Measurements from ENCODE around the gene PTGER1. TPM values are rescaled to one million over a fixed set of nuclear protein-coding genes. Genes with fewer than 3 reads are reported as not detected.

PTGER1 gene
- total RNA-seq, 1 experiment from 2014 or later, result 1.7 TPM

DNA sequence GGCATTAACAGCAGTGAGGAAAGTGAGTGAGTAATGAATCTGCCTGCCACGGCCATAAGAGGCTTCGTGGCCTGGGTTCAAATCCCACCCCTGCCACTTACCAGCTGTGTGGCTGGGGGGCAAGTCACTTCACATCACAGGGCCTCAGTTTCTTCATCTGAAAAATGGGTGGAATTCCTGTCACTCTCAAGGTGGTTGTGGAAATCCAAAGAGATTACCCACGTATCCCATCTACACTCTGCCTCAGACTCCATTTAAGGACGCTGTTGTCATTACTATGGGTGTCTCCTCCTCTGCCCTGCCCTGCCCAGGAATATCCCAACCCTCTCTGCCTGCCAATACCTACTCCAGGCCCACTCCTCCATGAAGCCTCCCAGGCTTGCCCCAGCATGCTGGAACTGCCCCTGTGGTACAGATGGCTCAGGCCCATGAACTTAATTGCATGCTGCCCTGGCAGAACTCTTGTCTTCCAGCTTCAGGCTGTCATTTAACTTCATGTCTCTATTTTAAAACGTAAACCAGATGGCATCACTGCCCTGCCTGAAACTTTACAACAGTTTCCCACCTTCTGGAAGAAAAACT lies 17.7 kb upstream of the PTGER1 start:
- peaks cover 10% of the 10 kb centered on the region for H3K36me3 ChIP-seq
- H3K27ac ChIP-seq, result no peak overlapping the region
- H3K9me3 ChIP-seq (replicated peaks), result no peaks in the 10 kb centered on the region
- DNase-seq, result no peak
- H3K4me1 ChIP-seq, result no peaks in the 10 kb centered on the region
- no peaks in the 10 kb centered on the region for H3K27me3 ChIP-seq
- H3K4me3 ChIP-seq, result no peak overlapping the region

DNA sequence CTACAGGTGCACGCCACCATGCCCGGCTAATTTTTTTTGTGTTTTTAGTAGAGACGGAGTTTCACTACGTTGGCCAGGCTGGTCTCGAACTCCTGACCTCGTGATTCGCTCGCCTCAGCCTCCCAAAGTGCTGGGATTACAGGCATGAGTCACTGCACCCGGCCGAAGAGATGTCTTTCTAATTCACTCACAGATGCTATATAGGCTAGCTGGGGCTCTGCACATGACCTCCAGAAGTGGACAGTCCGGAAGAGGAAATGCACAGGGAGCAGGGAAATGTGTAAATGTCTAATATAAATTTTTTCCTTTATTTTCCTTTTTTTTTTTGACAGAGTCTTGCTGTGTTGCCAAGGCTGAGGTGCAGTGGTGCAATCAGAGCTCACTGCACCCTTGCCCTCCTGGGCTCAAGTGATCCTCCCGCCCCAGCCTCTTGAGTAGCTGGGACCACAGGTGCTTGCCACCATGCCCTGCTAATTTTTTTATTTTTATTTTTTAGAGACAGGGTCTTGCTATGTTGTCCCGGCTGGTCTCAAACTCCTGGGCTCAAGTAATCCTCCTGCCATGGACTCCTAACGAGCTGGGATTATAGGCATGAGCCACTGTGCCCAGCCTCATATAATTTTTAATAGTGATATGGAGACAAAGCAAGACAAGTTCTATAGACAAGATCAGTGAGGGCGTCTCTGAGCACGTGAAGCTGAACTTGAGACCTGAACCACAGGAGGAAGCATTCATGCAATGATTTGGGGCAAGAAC lies 12.4 kb upstream of the PTGER1 start:
- Histone ChIP-seq H3K27ac (no peak overlapping the region), H3K9me3 (replicated peaks) (no peaks in the 10 kb centered on the region), H3K4me1 (no peaks in the 10 kb centered on the region), H3K4me3 (no peak overlapping the region), H3K36me3 (peaks cover 13% of the 10 kb centered on the region), H3K27me3 (no peaks in the 10 kb centered on the region)
- no peak for DNase-seq

DNA sequence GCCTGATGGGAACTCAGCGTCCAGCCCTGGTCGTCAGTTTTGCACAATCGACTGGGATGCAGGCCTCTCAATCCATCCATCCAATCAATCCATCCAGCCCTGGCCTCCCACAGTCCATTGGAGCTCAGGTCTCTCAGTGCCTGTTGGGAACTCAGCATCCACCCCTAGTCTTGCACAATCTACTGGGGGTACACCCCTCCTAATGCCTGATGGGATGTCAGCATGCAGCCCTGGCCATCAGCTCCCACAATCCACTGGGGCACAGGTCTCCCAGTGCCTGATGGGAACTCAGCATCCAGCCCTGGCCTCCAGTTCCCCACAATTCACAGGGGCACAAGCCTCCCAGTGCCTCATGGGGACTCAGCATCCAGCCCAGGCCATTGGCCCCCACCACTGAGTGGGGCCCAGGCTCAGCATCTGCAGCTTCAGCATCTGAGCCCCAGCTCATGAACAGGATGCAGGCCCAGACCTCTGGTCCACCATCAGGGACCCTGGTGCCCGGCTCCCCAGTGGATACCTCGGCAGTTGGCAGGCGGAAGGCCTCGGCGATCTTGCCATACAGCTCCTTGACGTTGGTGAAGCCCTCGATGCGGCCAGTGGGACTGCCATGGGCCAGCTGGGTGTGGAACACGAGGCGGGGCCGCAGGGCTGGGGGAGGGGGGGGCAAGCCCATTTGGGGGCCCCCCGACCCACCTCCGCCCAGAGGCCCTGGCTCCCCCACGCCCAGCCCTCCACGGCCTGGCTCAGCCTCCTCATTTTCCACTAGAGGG lies 7.2 kb upstream of the PTGER1 start:
- Histone ChIP-seq H3K27me3 (no peaks in the 10 kb centered on the region), H3K27ac (no peak overlapping the region), H3K4me3 (no peak overlapping the region), H3K36me3 (peaks cover 22% of the 10 kb centered on the region), H3K4me1 (peaks cover 6% of the 10 kb centered on the region), H3K9me3 (replicated peaks) (no peaks in the 10 kb centered on the region)
- no peak for DNase-seq

DNA sequence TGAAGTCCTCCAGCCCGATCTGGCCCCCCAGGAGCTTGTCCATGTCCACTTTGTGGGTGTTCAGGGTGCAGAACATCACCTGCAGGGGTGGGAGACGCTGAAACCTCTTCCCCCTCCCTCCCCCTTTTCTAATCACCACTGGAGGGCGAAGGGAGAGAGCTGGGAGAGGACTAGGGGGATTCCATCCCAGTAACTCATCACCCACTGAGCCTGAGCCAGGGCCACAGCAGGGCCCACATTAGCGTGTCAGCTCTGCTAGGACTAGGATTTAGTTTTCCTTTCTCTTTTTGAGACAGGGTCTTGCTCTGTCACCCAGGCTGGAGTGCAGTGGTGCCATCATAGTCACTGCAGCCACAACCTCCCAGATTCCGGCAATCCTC lies 5.5 kb upstream of the PTGER1 start:
- no peak overlapping the region for H3K27ac ChIP-seq
- H3K9me3 ChIP-seq (replicated peaks), result no peaks in the 10 kb centered on the region
- H3K27me3 ChIP-seq, result no peaks in the 10 kb centered on the region
- H3K36me3 ChIP-seq, result peaks cover 20% of the 10 kb centered on the region
- peaks cover 7% of the 10 kb centered on the region for H3K4me1 ChIP-seq
- DNase-seq, result no peak
- no peak overlapping the region for H3K4me3 ChIP-seq

DNA sequence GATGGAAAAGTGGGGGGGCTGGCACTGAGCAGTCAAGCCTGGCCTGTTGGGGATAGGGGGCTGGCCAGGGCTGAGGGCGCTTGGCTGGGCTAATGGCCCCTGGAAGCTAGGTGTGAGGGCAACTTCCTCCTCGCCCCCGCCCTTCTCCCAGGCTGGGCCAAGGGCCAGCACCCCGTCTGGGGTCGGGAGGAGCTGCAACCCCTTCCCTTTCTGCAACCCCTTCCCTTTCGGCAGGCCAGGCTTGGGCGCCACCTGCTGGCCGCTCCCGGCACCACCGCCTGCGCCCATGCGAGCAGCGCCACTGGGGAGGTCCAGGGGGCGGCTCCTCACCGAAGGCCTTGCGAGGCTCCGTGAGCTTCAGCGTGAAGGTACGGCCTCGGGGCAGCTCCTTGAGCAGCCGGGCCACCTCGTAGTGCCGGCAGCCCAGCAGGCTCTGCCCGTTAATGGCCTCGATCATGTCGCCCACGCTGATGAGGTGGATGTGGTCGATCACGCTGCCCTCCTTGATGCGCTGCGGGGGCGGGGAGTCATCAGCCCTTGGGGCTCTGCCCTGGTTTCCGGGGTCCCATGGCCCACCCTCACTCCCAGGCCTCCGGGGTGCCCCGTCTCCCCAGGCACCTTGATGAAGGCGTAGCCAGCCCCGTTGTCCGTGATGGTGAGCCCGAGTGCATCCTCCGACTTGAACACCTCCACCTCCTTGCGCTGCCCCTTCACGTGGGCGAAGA lies 5.0 kb upstream of the PTGER1 start:
- H3K4me3 ChIP-seq, result no peak overlapping the region
- peaks cover 20% of the 10 kb centered on the region for H3K36me3 ChIP-seq
- H3K4me1 ChIP-seq, result peaks cover 9% of the 10 kb centered on the region
- H3K9me3 ChIP-seq (replicated peaks), result no peaks in the 10 kb centered on the region
- peak; percentile 54 to 73 for DNase-seq
- no peaks in the 10 kb centered on the region for H3K27me3 ChIP-seq
- no peak overlapping the region for H3K27ac ChIP-seq

DNA sequence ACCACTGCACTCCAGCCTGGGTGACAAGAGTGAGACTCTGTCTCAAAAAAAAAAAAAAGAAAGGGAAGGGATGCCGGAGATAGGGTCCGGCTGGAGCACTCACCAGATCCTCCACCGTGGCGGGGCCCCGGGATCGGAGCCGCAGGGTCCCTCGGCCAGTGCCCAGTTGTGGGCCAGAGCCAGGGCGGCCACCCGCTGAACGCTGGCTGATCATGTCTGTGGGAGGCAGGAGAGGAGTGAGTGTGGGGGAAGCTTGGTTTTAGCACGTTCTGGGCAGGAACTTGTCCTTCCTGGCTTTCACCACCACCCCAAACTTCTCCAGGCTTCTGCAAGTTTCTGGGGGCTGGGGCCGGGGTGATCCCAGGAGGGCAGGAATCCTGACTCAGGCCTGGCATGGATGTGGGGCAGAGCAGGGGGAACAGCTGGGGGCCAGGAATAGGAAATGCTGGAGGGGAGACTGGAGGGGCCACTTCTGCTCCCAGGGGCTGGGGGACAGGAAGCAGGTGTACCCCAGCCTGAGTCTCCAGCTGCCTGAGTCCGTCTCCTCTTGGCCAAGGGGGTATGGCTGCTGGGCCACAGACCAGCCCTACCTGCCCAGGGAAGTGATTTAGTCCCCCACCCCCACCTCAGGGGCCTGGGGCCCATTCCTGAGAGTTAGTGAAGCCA lies 4.3 kb upstream of the PTGER1 start:
- DNase-seq, result peak; percentile 40 to 55
- Histone ChIP-seq H3K27me3 (no peaks in the 10 kb centered on the region), H3K4me3 (no peak overlapping the region), H3K27ac (no peak overlapping the region), H3K4me1 (peaks cover 9% of the 10 kb centered on the region), H3K36me3 (peaks cover 20% of the 10 kb centered on the region), H3K9me3 (replicated peaks) (no peaks in the 10 kb centered on the region)

DNA sequence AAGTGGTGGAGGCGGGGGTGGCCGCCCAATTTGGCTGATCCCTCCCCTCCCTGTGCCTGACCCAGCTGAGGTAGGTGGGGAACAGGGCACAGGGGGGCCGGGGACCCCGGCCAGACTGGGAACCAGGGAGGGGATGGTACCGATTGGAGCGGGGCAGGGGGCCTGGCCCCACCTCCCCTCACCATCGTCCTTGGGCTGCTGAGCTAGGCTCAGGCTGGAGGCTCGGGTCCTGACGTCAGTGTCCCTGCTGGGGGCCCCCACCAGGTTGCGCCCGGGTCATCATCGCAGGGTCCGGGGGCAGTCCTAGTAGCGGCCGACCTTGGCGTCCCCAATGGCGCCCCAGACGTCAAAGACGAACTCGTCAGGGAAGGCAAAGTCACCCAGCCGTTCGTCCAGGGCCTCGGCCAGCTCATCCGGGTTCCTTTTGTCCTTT lies 3.0 kb upstream of the PTGER1 start:
- Histone ChIP-seq H3K4me1 (peaks cover 9% of the 10 kb centered on the region), H3K4me3 (no peak overlapping the region), H3K27ac (no peak overlapping the region), H3K9me3 (replicated peaks) (no peaks in the 10 kb centered on the region), H3K27me3 (no peaks in the 10 kb centered on the region), H3K36me3 (peaks cover 20% of the 10 kb centered on the region)
- DNase-seq, result no peak

DNA sequence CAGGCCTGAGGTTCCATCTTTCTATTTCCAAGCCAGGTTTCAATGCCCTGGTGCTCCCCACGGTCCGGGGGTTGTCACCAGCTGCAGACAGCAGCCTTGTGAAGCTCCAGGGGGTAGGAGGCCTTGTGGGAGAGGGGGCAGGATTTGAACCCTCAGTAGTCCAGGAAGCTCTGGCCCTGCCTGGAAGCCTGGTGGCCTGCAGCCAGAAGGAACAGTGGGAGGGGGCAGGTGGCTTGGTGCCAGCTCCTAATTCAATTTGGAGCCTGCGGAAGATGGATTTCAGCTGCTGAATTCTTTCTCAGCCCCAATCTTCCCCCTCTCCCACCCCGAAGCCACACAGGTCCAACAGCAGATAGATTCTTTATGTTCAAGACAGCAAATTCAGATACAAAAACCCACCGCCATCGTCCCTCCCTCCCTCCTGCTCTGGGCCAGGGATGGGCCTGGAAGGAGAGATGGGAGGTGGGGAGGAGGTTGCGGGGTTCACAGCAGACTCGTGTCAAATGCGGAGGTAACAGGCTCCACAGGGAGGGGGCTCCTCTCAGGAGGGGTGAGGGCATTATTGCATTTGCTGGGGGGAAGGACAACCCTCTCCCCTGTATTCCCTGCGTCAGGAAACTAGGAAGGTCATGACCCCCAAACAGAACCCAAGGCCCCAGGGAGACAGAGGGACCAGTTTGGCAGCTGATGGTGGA lies 2.4 kb upstream of the PTGER1 start:
- Histone ChIP-seq H3K36me3 (peaks cover 20% of the 10 kb centered on the region), H3K27ac (no peak overlapping the region), H3K4me1 (peaks cover 9% of the 10 kb centered on the region), H3K9me3 (replicated peaks) (no peaks in the 10 kb centered on the region), H3K4me3 (no peak overlapping the region), H3K27me3 (no peaks in the 10 kb centered on the region)
- DNase-seq, result no peak

DNA sequence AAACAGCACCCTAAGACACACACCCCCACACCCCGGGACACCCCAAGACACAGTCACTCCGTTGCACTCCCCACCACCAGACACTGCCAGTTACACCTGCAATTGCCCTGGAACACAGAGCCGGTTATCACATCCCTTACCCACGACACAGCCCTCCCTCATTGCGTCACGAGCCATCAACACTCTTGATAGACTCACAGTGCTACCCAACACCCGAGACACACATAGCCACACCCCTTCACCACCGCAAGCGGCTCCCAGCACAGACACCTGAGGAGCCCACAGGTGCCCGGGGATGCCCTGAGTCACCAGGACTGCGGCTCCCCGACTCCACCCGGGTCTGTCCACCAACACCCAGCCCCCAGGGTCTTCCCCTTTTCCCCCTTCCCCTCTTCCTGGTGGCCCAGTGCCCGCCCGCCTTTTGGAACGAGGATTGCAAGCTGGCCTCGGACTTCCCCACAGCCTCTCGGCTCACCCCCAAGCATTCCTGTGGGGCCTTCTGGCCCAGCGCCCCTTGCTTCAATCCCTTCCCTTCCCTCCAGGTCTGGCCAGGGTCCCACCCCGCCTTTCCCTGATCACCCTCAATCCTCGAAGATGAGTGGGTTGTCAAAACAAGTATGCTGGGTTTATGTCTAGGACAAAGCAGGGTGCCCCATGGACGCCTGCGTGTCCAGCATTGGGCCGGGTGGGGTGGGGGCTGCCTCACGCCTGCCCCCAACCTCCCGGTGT lies 1.7 kb upstream of the PTGER1 start:
- H3K27me3 ChIP-seq, result no peaks in the 10 kb centered on the region
- H3K27ac ChIP-seq, result no peak overlapping the region
- peaks cover 21% of the 10 kb centered on the region for H3K36me3 ChIP-seq
- H3K4me3 ChIP-seq, result no peak overlapping the region
- no peaks in the 10 kb centered on the region for H3K9me3 ChIP-seq (replicated peaks)
- H3K4me1 ChIP-seq, result peaks cover 9% of the 10 kb centered on the region
- DNase-seq, result no peak

DNA sequence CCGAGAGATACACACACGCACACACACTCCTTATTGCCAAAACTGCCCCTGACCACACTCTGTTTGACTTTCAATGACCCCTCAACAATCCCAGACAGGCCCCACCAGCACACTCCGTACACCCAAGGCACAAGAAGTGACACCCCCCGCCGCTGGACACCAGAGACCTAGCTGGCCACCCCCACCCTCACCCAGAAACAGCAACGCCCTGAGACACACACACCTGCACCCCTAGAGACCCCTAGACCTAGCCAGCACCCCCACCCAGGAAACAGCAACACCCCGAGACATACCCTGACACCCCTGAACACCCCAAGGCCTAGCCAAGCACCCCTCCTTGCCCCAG lies 1.1 kb upstream of the PTGER1 start:
- no peak for DNase-seq
- peaks cover 21% of the 10 kb centered on the region for H3K36me3 ChIP-seq
- H3K27ac ChIP-seq, result no peak overlapping the region

DNA sequence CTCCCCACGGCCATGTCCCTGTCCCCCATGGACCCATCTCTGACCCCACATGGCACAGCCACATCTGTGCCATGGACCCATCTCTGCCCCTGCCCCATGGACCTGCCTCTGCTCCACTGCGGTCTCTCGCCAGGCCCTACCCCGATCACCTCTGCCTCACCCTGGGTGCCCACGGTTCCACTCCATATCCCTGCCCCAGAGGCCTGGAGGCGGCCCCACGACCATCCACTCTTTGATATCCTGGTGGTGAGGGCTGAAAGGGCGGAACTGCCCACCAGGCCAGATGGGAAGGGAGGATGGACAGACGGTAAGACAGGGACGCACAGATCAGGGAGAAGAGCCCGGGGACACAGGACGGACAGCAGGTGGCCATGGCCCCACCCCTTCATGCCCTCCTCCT lies 327 bp downstream of the PTGER1 start:
- Histone ChIP-seq H3K27me3 (no peaks in the 10 kb centered on the region), H3K27ac (peak overlapping the region; percentile 45; the same call in 1 of the 2 replicates), H3K4me3 (peak overlapping the region; percentile 55), H3K36me3 (peaks cover 15% of the 10 kb centered on the region), H3K4me1 (peaks cover 7% of the 10 kb centered on the region), H3K9me3 (replicated peaks) (no peaks in the 10 kb centered on the region)
- peak in 1 of 2 experiments; percentile 53 for DNase-seq

More for the DNA sequence above, 1.1 kb upstream of the PTGER1 start:
- H3K27me3 ChIP-seq, result no peaks in the 10 kb centered on the region
- no peak overlapping the region for H3K4me3 ChIP-seq
- H3K9me3 ChIP-seq (replicated peaks), result no peaks in the 10 kb centered on the region
- H3K4me1 ChIP-seq, result peaks cover 9% of the 10 kb centered on the region

DNA sequence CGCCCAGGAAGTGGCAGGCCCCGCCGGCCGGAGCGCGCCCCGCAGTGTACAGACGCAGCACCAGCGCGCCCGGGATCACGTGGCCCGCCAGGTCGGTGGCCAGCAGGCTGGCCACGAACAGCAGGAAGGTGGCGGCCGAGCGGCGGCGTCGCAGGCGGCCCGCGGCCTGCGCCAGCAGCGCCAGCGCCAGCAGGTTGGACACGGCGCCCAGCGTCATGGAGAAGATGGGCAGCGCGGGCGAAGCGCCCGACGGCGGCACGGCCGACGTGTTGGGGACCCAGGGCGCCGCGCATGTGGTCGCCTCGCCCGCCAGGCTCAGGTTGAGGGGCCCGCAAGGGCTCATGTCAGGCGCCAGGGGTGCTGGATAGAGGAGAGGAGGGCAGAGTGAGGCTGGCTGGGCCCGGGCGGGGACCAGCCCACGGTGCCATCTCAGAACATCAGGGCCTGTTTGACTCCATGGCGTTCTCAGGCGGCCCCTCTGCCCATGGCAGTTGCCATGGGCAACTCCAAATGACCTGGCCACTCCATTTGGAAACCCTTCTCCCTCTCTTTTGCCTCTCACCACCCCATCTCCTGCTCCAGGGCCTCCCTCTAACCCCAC lies 1.1 kb downstream of the PTGER1 start:
- Histone ChIP-seq H3K9me3 (replicated peaks) (no peaks in the 10 kb centered on the region), H3K27ac (no peak overlapping the region), H3K4me1 (0 out of 2 replicates have a peak, but pooled peaks cover 3% of the 10 kb centered on the region), H3K36me3 (peaks cover 15% of the 10 kb centered on the region), H3K27me3 (no peaks in the 10 kb centered on the region), H3K4me3 (no peak overlapping the region)
- no peak for DNase-seq
